ENCODE data around the gene PLEKHM2. TPM values are rescaled to one million over a fixed set of nuclear protein-coding genes. Genes with fewer than 3 reads are reported as not detected.

Gene PLEKHM2
- total RNA-seq, 1 donor: 132 TPM

- H3K4me3 ChIP-seq (ENCODE audit: insufficient read depth, low read length): no peak within 1 kb of the TSS
- no peak within 1 kb of the TSS for H3K27ac ChIP-seq (ENCODE audit: low read depth, low read length)
- H3K79me2 ChIP-seq (ENCODE audit: insufficient read depth, low read length): no peaks in the 10 kb centered on the region
- no peaks in the 10 kb centered on the region for H4K20me1 ChIP-seq (ENCODE audit: insufficient read depth, low read length)
- no peaks in the 10 kb centered on the region for H3K27me3 ChIP-seq (ENCODE audit: insufficient read depth, low read length)
- no peak within 1 kb of the TSS for H3K4me2 ChIP-seq (ENCODE audit: insufficient read depth, low read length)
- TF ChIP-seq CTCF (IDR thresholded peaks at IDR 0.05; ENCODE audit: extremely low read depth, low read depth, low read length): no peak
- no peak within 1 kb of the TSS for H2AFZ ChIP-seq (ENCODE audit: low read length)
- H3K9me3 ChIP-seq (ENCODE audit: low read depth, low read length): no peaks in the 10 kb centered on the region
- peaks cover 24% of the 10 kb centered on the region for H3K36me3 ChIP-seq (ENCODE audit: insufficient read depth, low read length)
- DNase-seq (ENCODE audit: insufficient read length, low spot score, missing footprints): no peak
- H3K4me1 ChIP-seq (ENCODE audit: insufficient read depth, low read length): no peaks in the 10 kb centered on the region
Measured at GRCh38 chr1:15736038-15736891, 52.1 kb downstream of the PLEKHM2 start, which contains the start of gene SLC25A34. SLC25A34 (plus strand) TSS chr1:15736258; CDS start chr1:15736486, 228 bp downstream.

- Histone ChIP-seq H3K79me2 (ENCODE audit: insufficient read depth, low read length) (no peaks in the 10 kb centered on the region), H3K27ac (ENCODE audit: low read depth, low read length) (no peak overlapping the region), H3K36me3 (ENCODE audit: insufficient read depth, low read length) (peaks cover 24% of the 10 kb centered on the region), H3K27me3 (ENCODE audit: insufficient read depth, low read length) (no peaks in the 10 kb centered on the region), H3K4me3 (ENCODE audit: insufficient read depth, low read length) (no peak overlapping the region), H3K4me2 (ENCODE audit: insufficient read depth, low read length) (no peak overlapping the region), H2AFZ (ENCODE audit: low read length) (no peak overlapping the region), H4K20me1 (ENCODE audit: insufficient read depth, low read length) (no peaks in the 10 kb centered on the region), H3K4me1 (ENCODE audit: insufficient read depth, low read length) (no peaks in the 10 kb centered on the region), H3K9me3 (ENCODE audit: low read depth, low read length) (no peaks in the 10 kb centered on the region)
- no peak for TF ChIP-seq CTCF (IDR thresholded peaks at IDR 0.05; ENCODE audit: extremely low read depth, low read depth, low read length)
- DNase-seq (ENCODE audit: insufficient read length, low spot score, missing footprints): no peak
Measured at GRCh38 chr1:15736892-15737261, 52.8 kb downstream of the PLEKHM2 start.

- no peaks in the 10 kb centered on the region for H3K4me1 ChIP-seq (ENCODE audit: insufficient read depth, low read length)
Measured at GRCh38 chr1:15737324-15738319, 53.5 kb downstream of the PLEKHM2 start.

More at GRCh38 chr1:15737324-15738319, 53.5 kb downstream of the PLEKHM2 start:
- no peak for DNase-seq (ENCODE audit: insufficient read length, low spot score, missing footprints)
- H2AFZ ChIP-seq (ENCODE audit: low read length): no peak overlapping the region
- no peak for TF ChIP-seq CTCF (IDR thresholded peaks at IDR 0.05; ENCODE audit: extremely low read depth, low read depth, low read length)
- H4K20me1 ChIP-seq (ENCODE audit: insufficient read depth, low read length): no peaks in the 10 kb centered on the region
- H3K9me3 ChIP-seq (ENCODE audit: low read depth, low read length): no peaks in the 10 kb centered on the region
- H3K79me2 ChIP-seq (ENCODE audit: insufficient read depth, low read length): no peaks in the 10 kb centered on the region
- no peak overlapping the region for H3K4me2 ChIP-seq (ENCODE audit: insufficient read depth, low read length)
- no peak overlapping the region for H3K4me3 ChIP-seq (ENCODE audit: insufficient read depth, low read length)
- no peak overlapping the region for H3K27ac ChIP-seq (ENCODE audit: low read depth, low read length)
- peaks cover 19% of the 10 kb centered on the region for H3K36me3 ChIP-seq (ENCODE audit: insufficient read depth, low read length)
- no peaks in the 10 kb centered on the region for H3K27me3 ChIP-seq (ENCODE audit: insufficient read depth, low read length)

All from osteoblast (primary cell).